ENCODE results near the gene DNAJC5. TPM values are rescaled to one million over a fixed set of nuclear protein-coding genes. Genes with fewer than 3 reads are reported as not detected.

Gene DNAJC5
- total and polyA plus RNA-seq, 9 of the 15 experiments (the other 6 are each of a cell fraction or from before 2014, with no cell fraction given) = 0.95 to 42.8 (median 23.4) TPM

- TF ChIP-seq HMBOX1 (IDR thresholded peaks at IDR 0.05) (no peak), KLF1 (tag; IDR thresholded peaks at IDR 0.05) (peak; percentile 63; the same call in 1 of the 2 replicates), ZBED1 (IDR thresholded peaks at IDR 0.05) (peak; percentile 50; the same call in 1 of the 2 replicates), DEAF1 (CRISPR knock-in tag; IDR thresholded peaks at IDR 0.05) (no peak), MGA (IDR thresholded peaks at IDR 0.05) (peak; percentile 91), RBFOX2 (IDR thresholded peaks at IDR 0.05; ENCODE audit: low read depth, low read length) (peak; percentile 97), RBM15 (IDR thresholded peaks at IDR 0.05; ENCODE audit: insufficient read depth, low read length) (no peak), CTCFL (IDR thresholded peaks at IDR 0.05; ENCODE audit: borderline replicate concordance, insufficient read depth, low read depth, low read length, poor library complexity, severe bottlenecking) (no peak), ATF7 (IDR thresholded peaks at IDR 0.05) (peak; percentile 92)
Observed at GRCh38 chr20:63864978-63865640, 29.8 kb upstream of the DNAJC5 start, which contains the start of gene TPD52L2 (continued).
